BJ (cell line): ENCODE results near the gene CDKN2B-AS1. TPM values are rescaled to one million over a fixed set of nuclear protein-coding genes. Genes with fewer than 3 reads are reported as not detected.

Source experiments
- CTCF ChIA-PET: fragments of 350-600 bp; formaldehyde crosslinking; extraction: SDS; loops from one replicate; lab custom pipeline; 2021; ENCODE audit warnings: antibody characterized with exemption, inconsistent platforms; lab: Yijun Ruan, JAX
- POLR2A ChIA-PET: fragments of 300-600 bp; sonication (Branson Sonifier 250); formaldehyde crosslinking; extraction: SDS; loops from one replicate; lab custom pipeline; 2021; ENCODE audit warnings: antibody characterized with exemption; lab: Charles Lee
- DNase-seq: peaks from one replicate; pipeline ENCODE4 v3.0.0-alpha.2; 2011; ENCODE audit warnings: low read depth
- H3K27me3 ChIP-seq: 2 replicates; pipeline ENCODE4 v1.6.0; 2011; ENCODE audit warnings: low read length; ENCODE audit not compliant: control insufficient read depth, insufficient read depth
- H3K36me3 ChIP-seq: 2 replicates; pipeline ENCODE4 v1.5.1; 2011; ENCODE audit warnings: low read length; ENCODE audit not compliant: control insufficient read depth, insufficient read depth
- H3K4me3 ChIP-seq: 2 replicates; pipeline ENCODE4 v1.5.1; 2011; ENCODE audit warnings: low read depth, mild to moderate bottlenecking, control low read depth, low read length
- polyA plus RNA-seq: library from polyadenylated mRNA; depleted of rRNA; stranded (reverse); fragments of >200 nt; gene quantifications from 2 replicates; pipeline ENCODE4 v1.2.3, GENCODE V29; 2011
- TF ChIP-seq, protein P1 (sequence below): IDR thresholded peaks from 2 replicates; pipeline ENCODE4 v1.5.1; 2011; ENCODE audit warnings: low read depth, mild to moderate bottlenecking, control low read depth, inconsistent platforms, low read length, moderate library complexity; ENCODE audit not compliant: insufficient read depth

CDKN2B-AS1 gene
- polyA plus RNA-seq, 1 experiment, result 0.59 TPM

DNA sequence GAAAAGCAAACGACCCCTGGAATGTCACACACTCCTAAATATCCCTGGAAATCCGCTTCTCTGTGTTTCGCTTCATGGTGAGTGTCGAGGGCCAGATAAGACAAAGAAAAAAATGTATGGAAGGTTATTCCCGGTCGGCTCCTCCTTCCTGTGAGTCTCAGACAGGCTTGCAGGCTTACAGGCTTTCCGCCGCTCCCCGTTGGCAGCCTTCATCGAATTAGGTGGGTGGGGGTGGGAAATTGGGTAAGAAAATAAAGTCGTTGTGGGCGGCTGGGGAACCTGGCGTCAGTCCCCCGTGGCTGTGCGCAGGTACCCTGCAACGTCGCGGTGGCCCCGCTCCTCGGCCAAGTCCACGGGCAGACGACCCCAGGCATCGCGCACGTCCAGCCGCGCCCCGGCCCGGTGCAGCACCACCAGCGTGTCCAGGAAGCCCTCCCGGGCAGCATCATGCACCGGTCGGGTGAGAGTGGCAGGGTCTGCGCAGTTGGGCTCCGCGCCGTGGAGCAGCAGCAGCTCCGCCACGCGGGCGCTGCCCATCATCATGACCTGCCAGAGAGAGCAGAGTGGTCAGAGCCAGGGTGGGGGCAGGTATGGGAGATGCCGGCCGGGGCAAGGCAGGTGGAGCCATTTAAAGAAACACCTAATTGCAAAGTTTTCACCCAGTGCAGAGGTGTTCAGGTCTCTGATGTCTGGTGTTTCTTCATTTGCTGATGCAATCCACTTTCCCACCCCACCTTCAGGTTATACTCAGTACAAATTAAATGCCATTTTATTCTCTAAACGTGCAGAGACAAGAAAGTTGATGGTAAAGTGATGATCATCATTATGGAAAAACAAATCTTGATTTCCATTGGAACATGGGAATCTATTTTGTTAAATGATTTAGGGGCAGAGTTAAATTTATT is 11.4 kb downstream of the CDKN2B-AS1 start:
- POLR2A ChIA-PET, result no interaction called here
- no peaks in the 10 kb centered on the region for H3K36me3 ChIP-seq
- H3K4me3 ChIP-seq, result peak overlapping the region; percentile 41
- TF ChIP-seq, protein P1, sequence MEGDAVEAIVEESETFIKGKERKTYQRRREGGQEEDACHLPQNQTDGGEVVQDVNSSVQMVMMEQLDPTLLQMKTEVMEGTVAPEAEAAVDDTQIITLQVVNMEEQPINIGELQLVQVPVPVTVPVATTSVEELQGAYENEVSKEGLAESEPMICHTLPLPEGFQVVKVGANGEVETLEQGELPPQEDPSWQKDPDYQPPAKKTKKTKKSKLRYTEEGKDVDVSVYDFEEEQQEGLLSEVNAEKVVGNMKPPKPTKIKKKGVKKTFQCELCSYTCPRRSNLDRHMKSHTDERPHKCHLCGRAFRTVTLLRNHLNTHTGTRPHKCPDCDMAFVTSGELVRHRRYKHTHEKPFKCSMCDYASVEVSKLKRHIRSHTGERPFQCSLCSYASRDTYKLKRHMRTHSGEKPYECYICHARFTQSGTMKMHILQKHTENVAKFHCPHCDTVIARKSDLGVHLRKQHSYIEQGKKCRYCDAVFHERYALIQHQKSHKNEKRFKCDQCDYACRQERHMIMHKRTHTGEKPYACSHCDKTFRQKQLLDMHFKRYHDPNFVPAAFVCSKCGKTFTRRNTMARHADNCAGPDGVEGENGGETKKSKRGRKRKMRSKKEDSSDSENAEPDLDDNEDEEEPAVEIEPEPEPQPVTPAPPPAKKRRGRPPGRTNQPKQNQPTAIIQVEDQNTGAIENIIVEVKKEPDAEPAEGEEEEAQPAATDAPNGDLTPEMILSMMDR, result no peak
- CTCF ChIA-PET, result interaction anchor here (0.7 to 5.5 kb wide), 5 partner anchors 34 to 233 kb away, joined by 3 to 95 read pairs (median 28); no protein-coding TSS in a partner anchor
- no peaks in the 10 kb centered on the region for H3K27me3 ChIP-seq
- no peak for DNase-seq

DNA sequence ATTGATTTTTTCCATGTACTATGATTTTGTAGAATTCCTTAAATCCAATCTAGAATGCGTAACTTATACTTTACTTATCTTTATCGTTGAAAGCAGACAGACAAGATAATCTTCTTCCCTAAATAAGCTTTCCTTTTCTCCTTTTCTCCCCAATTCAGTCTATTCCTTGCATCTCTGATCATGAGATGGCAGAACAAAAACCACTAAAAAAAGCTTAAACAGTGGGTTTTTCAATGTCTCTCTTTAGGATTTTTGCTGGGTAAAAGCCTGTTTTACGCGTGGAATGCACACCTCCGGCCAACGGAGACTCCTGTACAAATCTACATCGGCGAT is 13.8 kb downstream of the CDKN2B-AS1 start:
- ChIA-PET POLR2A (interaction anchor here (0.6 to 1.4 kb wide), 5 partner anchors 8 to 1386 kb away, joined by 3 to 6 read pairs (median 4); partner anchors contain the start of gene MLLT3), CTCF (interaction anchor here (0.7 to 5.8 kb wide), 53 partner anchors 8 to 444 kb away, joined by 3 to 95 read pairs (median 5); partner anchors contain the start of genes CDKN2A, CDKN2B-AS1 and MTAP)
- no peaks in the 10 kb centered on the region for H3K36me3 ChIP-seq
- no peaks in the 10 kb centered on the region for H3K27me3 ChIP-seq
- H3K4me3 ChIP-seq, result peak overlapping the region; percentile 94
- DNase-seq, result no peak
- TF ChIP-seq, protein P1, result no peak

DNA sequence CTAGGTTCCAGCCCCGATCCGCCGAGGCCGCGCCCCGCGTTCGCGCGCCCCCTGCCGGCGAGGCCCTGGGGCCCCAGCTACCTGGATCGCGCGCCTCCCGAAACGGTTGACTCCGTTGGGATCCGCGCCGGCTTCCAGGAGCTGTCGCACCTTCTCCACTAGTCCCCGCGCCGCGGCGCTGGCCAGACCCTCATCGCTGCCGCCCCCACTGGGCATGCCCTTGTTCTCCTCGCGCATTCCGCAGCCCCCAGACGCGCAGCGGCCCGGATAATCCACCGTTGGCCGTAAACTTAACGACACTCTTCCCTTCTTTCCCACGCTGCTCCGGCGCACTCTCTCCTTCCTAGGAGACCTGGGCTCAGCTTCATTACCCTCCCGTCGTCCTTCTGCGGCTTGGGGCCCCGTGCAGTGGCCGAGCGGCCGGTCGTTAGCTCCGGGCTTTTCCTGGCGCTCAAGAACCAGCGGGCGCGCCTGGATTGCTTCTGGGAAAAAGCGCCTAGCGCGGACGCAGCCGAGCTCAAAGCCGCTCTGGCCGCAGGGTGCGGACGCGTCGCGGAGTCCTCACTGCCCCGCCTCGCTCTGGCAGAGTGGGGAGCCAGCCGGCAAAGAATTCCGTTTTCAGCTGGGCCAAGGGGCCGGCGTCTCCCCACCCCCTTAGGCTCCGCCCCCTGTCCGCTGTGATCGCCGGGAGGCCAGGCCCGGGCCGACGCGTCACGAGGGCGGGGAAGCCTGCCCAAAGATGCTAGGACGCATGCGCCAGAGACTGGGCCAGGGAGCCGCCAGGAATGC is 14.3 kb downstream of the CDKN2B-AS1 start, which contains the start of gene CDKN2B:
CDKN2B (minus strand) TSS at position 589 of the 789 bp plus-strand sequence; CDS start at position 237, 352 bp downstream.
- POLR2A ChIA-PET, result interaction anchor here (0.6 to 1.4 kb wide), 7 partner anchors 9 to 543 kb away, joined by 3 to 6 read pairs (median 3); no protein-coding TSS in a partner anchor
- no peaks in the 10 kb centered on the region for H3K27me3 ChIP-seq
- no peaks in the 10 kb centered on the region for H3K36me3 ChIP-seq
- DNase-seq, result peak; percentile 87
- CTCF ChIA-PET, result interaction anchor here (0.7 to 5.8 kb wide), 54 partner anchors 8 to 249 kb away, joined by 3 to 95 read pairs (median 5); partner anchors contain the start of genes CDKN2A, CDKN2B-AS1 and MTAP
- peak within 1 kb of the TSS; percentile 94 for H3K4me3 ChIP-seq
- TF ChIP-seq, protein P1, result peak; percentile 65

DNA sequence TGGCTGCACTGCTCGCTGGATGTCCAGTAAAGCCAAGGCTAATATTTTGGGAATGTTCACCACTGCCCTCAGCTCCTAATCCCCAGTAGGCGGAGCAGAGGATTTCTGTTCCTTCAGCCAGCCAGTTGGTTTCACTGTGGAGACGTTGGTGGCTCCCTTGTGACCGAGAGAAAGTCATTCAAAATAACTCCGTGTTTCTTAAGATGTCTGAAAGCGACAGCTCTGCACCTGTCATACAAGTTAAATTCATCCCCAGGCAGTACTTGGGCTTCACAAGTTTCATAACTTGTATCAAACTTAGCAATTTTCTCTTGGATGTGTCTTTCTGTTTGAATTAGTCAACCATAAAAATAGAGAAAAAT is 14.9 kb downstream of the CDKN2B-AS1 start:
- TF ChIP-seq, protein P1, result peak; percentile 55
- DNase-seq, result no peak
- CTCF ChIA-PET, result interaction anchor here (0.8 to 5.8 kb wide), 40 partner anchors 8 to 234 kb away, joined by 3 to 95 read pairs (median 7); partner anchors contain the start of genes CDKN2A, CDKN2B-AS1 and MTAP
- Histone ChIP-seq H3K36me3 (no peaks in the 10 kb centered on the region), H3K4me3 (peak overlapping the region; percentile 94), H3K27me3 (no peaks in the 10 kb centered on the region)
- POLR2A ChIA-PET, result interaction anchor here (0.6 to 1.4 kb wide), 4 partner anchors 23 to 544 kb away, joined by 3 to 6 read pairs (median 3); no protein-coding TSS in a partner anchor
